PC-3 (cell line): Measurements from ENCODE around the gene SLC12A5.

ENCODE experiments used
- EZH2 ChIP-seq: fragments of 300-600 bp; sonication (generic); IDR thresholded peaks from one replicate; pipeline ENCODE4 v1.6.1; 2017; ENCODE audit warnings: antibody characterized with exemption, mild to moderate bottlenecking, low read length; ENCODE audit not compliant: unreplicated experiment
- TF ChIP-seq, protein P1 (sequence below): fragments of 300-600 bp; sonication (generic); conservative IDR thresholded peaks from 2 replicates; pipeline ENCODE4 v1.5.1; 2017; ENCODE audit warnings: antibody characterized with exemption, low read depth, mild to moderate bottlenecking, low read length

- TF ChIP-seq, protein P1, sequence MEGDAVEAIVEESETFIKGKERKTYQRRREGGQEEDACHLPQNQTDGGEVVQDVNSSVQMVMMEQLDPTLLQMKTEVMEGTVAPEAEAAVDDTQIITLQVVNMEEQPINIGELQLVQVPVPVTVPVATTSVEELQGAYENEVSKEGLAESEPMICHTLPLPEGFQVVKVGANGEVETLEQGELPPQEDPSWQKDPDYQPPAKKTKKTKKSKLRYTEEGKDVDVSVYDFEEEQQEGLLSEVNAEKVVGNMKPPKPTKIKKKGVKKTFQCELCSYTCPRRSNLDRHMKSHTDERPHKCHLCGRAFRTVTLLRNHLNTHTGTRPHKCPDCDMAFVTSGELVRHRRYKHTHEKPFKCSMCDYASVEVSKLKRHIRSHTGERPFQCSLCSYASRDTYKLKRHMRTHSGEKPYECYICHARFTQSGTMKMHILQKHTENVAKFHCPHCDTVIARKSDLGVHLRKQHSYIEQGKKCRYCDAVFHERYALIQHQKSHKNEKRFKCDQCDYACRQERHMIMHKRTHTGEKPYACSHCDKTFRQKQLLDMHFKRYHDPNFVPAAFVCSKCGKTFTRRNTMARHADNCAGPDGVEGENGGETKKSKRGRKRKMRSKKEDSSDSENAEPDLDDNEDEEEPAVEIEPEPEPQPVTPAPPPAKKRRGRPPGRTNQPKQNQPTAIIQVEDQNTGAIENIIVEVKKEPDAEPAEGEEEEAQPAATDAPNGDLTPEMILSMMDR: no peak
- TF ChIP-seq EZH2: no peak
Measured at GRCh38 chr20:46060975-46061374, 32.0 kb downstream of the SLC12A5 start.
